IPS-20b (cell line): Measurements from ENCODE around the gene NDUFB8.

Source experiments
- H3K27ac ChIP-seq: one replicate; pipeline ENCODE4 v1.5.1; 2013; ENCODE audit warnings: low read length
- H3K27me3 ChIP-seq: 2 replicates; pipeline ENCODE4 v1.6.1; 2013; ENCODE audit warnings: mild to moderate bottlenecking, low read length, inconsistent platforms; ENCODE audit not compliant: insufficient read depth
- H3K36me3 ChIP-seq: 2 replicates; pipeline ENCODE4 v1.6.1; 2013; ENCODE audit warnings: low read depth, mild to moderate bottlenecking, inconsistent platforms, low read length, moderate library complexity; ENCODE audit not compliant: insufficient read depth
- H3K4me1 ChIP-seq: 2 replicates; pipeline ENCODE4 v1.6.1; 2013; ENCODE audit warnings: mild to moderate bottlenecking, control low read depth, inconsistent platforms, low read length, moderate library complexity; ENCODE audit not compliant: insufficient read depth
- H3K4me3 ChIP-seq: 2 replicates; pipeline ENCODE4 v1.5.1; 2013; ENCODE audit warnings: mild to moderate bottlenecking, low read length, inconsistent platforms
- H3K9ac ChIP-seq: 2 replicates; pipeline ENCODE4 v1.6.1; 2013; ENCODE audit warnings: low read depth, mild to moderate bottlenecking, inconsistent platforms, low read length, moderate library complexity
- H3K9me3 ChIP-seq: 2 replicates; pipeline ENCODE4 v1.6.1; 2013; ENCODE audit warnings: mild to moderate bottlenecking, low read depth, low read length, inconsistent platforms; ENCODE audit not compliant: insufficient read depth

The NDUFB8 gene

DNA sequence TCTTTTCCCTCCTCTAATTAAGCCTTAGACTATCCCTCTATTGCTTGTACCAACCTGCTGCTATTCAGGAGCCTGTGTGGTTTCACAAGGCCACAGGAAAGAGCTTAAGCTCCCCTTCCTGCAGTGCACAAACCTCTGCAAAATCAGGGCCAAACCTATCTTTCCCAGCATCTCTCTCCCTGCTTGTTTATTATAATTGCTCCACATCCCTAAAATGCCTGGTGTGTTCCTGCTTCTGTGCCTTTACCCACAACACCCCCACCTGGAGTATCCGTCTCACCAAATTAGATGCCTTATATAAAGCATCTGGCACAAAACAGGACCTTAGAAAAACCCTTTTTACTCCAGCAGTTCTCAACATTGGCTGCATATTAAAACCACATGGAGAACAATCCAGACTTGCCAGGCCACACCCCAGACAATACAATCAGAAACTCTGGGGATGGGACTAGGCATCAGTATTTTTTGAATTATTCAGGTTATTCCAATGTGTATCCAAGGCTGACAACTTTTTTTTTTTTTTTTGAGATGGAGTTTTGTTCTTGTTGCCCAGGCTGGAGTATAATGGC, 26.7 kb downstream of the NDUFB8 start:
- Histone ChIP-seq H3K27ac (no peak overlapping the region), H3K9me3 (no peaks in the 10 kb centered on the region), H3K27me3 (peaks cover 23% of the 10 kb centered on the region; the same call in 1 of the 2 replicates), H3K4me3 (no peak overlapping the region), H3K4me1 (no peaks in the 10 kb centered on the region), H3K9ac (no peak overlapping the region), H3K36me3 (no peaks in the 10 kb centered on the region)

GRCh38 chr10:100501423-100501822, 28.2 kb downstream of the NDUFB8 start:
- Histone ChIP-seq H3K36me3 (no peaks in the 10 kb centered on the region), H3K4me3 (no peak overlapping the region), H3K4me1 (no peaks in the 10 kb centered on the region), H3K27ac (no peak overlapping the region), H3K27me3 (peaks cover 28% of the 10 kb centered on the region), H3K9ac (no peak overlapping the region), H3K9me3 (no peaks in the 10 kb centered on the region)

DNA sequence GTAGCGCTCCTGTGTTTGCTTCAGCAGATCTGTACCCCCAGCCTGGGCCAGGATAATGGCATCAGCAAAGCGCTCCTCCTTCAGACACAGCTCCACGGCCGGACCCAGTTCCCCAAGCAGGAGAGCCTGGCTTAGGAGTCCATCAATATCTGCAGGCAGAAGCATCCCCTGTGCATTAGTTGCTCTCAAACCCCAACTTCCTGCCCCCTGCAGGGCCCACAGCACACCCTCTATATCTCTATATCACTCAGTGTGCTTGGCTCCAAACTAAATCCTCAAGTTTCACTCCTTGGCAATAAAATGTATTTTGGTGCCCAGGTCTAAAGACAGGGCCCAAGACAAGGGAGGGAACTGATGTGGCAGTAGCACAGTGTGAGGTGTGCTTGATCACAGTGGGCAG, 31.6 kb downstream of the NDUFB8 start:
- no peaks in the 10 kb centered on the region for H3K4me1 ChIP-seq
- H3K27me3 ChIP-seq: peaks cover 58% of the 10 kb centered on the region
- no peak overlapping the region for H3K9ac ChIP-seq
- no peaks in the 10 kb centered on the region for H3K9me3 ChIP-seq
- H3K27ac ChIP-seq: no peak overlapping the region
- no peaks in the 10 kb centered on the region for H3K36me3 ChIP-seq
- H3K4me3 ChIP-seq: no peak overlapping the region

GRCh38 chr10:100496567-100496966, 33.1 kb downstream of the NDUFB8 start:
- Histone ChIP-seq H3K27me3 (peaks cover 71% of the 10 kb centered on the region), H3K4me1 (no peaks in the 10 kb centered on the region), H3K4me3 (no peak overlapping the region), H3K27ac (no peak overlapping the region), H3K9me3 (no peaks in the 10 kb centered on the region), H3K9ac (no peak overlapping the region), H3K36me3 (no peaks in the 10 kb centered on the region)

DNA sequence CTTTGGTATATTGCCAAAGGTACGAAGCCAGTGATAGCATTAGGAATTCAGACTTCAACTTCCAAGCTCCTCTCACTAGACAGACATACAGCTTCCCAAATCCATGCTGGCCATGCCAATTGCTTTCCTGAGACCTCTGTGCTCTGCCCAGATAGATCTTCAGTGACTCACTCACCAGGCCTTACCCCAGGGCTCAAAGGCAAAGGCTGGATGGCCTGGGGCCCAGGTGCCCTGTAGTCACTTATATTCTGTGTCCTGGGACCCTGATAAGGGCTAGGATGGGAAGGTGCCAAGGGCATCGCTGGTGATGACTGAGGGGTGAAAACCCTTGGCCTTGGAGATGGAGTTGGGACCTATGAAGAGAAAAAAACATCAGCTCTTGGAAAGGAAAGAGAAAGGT, 39.1 kb downstream of the NDUFB8 start:
- Histone ChIP-seq H3K4me3 (no peak overlapping the region), H3K4me1 (peaks cover 9% of the 10 kb centered on the region), H3K27ac (no peak overlapping the region), H3K36me3 (no peaks in the 10 kb centered on the region), H3K27me3 (peaks cover 93% of the 10 kb centered on the region), H3K9me3 (no peaks in the 10 kb centered on the region), H3K9ac (no peak overlapping the region)

- Histone ChIP-seq H3K4me1 (peaks cover 18% of the 10 kb centered on the region), H3K9ac (no peak overlapping the region), H3K27ac (no peak overlapping the region), H3K36me3 (no peaks in the 10 kb centered on the region), H3K4me3 (no peak overlapping the region), H3K9me3 (no peaks in the 10 kb centered on the region), H3K27me3 (peaks cover 95% of the 10 kb centered on the region)
These were observed 40.3 kb downstream of the NDUFB8 start for GRCh38 chr10:100489396-100489795.

- no peak overlapping the region for H3K4me3 ChIP-seq
- H3K27me3 ChIP-seq: peaks cover 97% of the 10 kb centered on the region
- H3K9ac ChIP-seq: no peak overlapping the region
- no peaks in the 10 kb centered on the region for H3K36me3 ChIP-seq
- no peak overlapping the region for H3K27ac ChIP-seq
- no peaks in the 10 kb centered on the region for H3K9me3 ChIP-seq
- H3K4me1 ChIP-seq: peaks cover 23% of the 10 kb centered on the region
These were observed 42.1 kb downstream of the NDUFB8 start for GRCh38 chr10:100487529-100487928.

- Histone ChIP-seq H3K9ac (no peak overlapping the region), H3K27ac (no peak overlapping the region), H3K4me3 (peak overlapping the region; percentile 29; the same call in 1 of the 2 replicates), H3K9me3 (no peaks in the 10 kb centered on the region), H3K27me3 (peaks cover 97% of the 10 kb centered on the region), H3K36me3 (no peaks in the 10 kb centered on the region), H3K4me1 (peaks cover 23% of the 10 kb centered on the region)
These were observed 43.7 kb downstream of the NDUFB8 start for GRCh38 chr10:100485801-100486495.

DNA sequence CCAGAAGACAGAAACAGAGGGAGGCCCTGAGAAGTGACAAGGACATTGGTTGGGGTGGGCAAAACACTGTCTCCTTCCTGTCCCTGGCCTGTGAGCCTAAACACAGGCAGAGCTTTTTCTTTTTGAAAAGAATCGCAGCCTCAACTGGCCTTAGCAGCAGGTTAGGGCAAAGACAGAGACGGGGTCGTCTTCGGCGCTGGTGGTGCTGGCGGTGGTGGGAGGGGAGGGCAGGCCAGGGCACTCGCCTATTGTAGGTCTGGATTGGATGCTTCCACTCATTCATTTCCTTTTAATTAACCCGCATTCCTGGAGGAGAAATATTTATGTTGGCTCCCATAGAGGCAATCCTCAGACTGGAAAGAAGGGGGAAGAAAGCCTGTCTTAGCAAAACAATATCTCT, 44.3 kb downstream of the NDUFB8 start:
- Histone ChIP-seq H3K27ac (no peak overlapping the region), H3K4me3 (peak overlapping the region; percentile 14), H3K9me3 (no peaks in the 10 kb centered on the region), H3K9ac (no peak overlapping the region), H3K36me3 (no peaks in the 10 kb centered on the region), H3K4me1 (peaks cover 23% of the 10 kb centered on the region), H3K27me3 (peaks cover 97% of the 10 kb centered on the region)

- no peak overlapping the region for H3K27ac ChIP-seq
- H3K27me3 ChIP-seq: peaks cover 97% of the 10 kb centered on the region
- peaks cover 23% of the 10 kb centered on the region for H3K4me1 ChIP-seq
- H3K4me3 ChIP-seq: no peak overlapping the region
- H3K9me3 ChIP-seq: no peaks in the 10 kb centered on the region
- no peak overlapping the region for H3K9ac ChIP-seq
- no peaks in the 10 kb centered on the region for H3K36me3 ChIP-seq
These were observed 45.6 kb downstream of the NDUFB8 start for GRCh38 chr10:100483876-100484666.

DNA sequence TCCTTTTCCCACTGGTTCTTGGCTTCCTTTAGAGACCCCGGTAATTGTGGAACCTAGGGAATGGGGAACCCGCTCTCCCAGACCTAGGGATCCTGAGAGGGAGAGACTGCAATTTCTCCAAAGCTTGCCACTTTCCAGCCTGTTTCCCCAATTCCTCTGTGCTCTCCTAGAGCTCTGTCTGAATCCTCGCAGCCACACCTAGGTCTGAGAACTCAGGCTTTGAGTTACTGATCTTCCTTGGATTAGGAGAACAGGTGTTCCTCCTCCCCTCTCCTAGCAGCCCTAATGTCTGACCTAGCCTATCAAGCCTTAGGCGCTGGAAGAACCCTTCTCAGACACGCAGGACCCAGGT, 46.9 kb downstream of the NDUFB8 start:
- H3K27me3 ChIP-seq: peaks cover 97% of the 10 kb centered on the region
- no peak overlapping the region for H3K27ac ChIP-seq
- H3K9me3 ChIP-seq: no peaks in the 10 kb centered on the region
- no peak overlapping the region for H3K9ac ChIP-seq
- peaks cover 23% of the 10 kb centered on the region for H3K4me1 ChIP-seq
- no peak overlapping the region; the same call in 1 of the 2 replicates for H3K4me3 ChIP-seq
- H3K36me3 ChIP-seq: no peaks in the 10 kb centered on the region
